Chondrocyte (in vitro differentiated cells): ENCODE results near the gene GALNT13. TPM values are rescaled to one million over a fixed set of nuclear protein-coding genes. Genes with fewer than 3 reads are reported as not detected.

Source experiments
- DNase-seq: peaks from one replicate; pipeline ENCODE4 v3.0.0; 2021; ENCODE audit warnings: mixed read lengths, low spot score
- H3K27ac Mint-ChIP-seq: one replicate; pipeline ENCODE4 v1.8.0; 2021; ENCODE audit warnings: mild to moderate bottlenecking, moderate library complexity, mixed read lengths; ENCODE audit not compliant: unreplicated experiment
- H3K27me3 Mint-ChIP-seq: 2 replicates; pipeline ENCODE4 v1.8.0; 2021; ENCODE audit warnings: low read depth, mixed read lengths
- H3K36me3 Mint-ChIP-seq: 2 replicates; pipeline ENCODE4 v1.8.0; 2021; ENCODE audit warnings: low read depth, mixed read lengths
- H3K4me1 Mint-ChIP-seq: 2 replicates; pipeline ENCODE4 v1.8.0; 2021; ENCODE audit warnings: low read depth, mild to moderate bottlenecking, mixed read lengths
- H3K4me3 Mint-ChIP-seq: one replicate; pipeline ENCODE4 v1.8.0; 2021; ENCODE audit warnings: mild to moderate bottlenecking, moderate library complexity, mixed read lengths; ENCODE audit not compliant: unreplicated experiment
- H3K9me3 Mint-ChIP-seq: 2 replicates; pipeline ENCODE4 v1.8.0; 2021; ENCODE audit warnings: low read depth, mixed read lengths
- total RNA-seq: library from RNA; stranded (reverse); gene quantifications from 3 replicates; pipeline ENCODE4 v1.2.1, GENCODE V29; 2021
- TF ChIP-seq, protein P1 (sequence below): fragments of 200-600 bp; sonication (generic); IDR thresholded peaks from 2 replicates; pipeline ENCODE4 v1.5.0; 2021; ENCODE audit warnings: antibody characterized with exemption, mild to moderate bottlenecking, moderate library complexity

The GALNT13 gene
- total RNA-seq, 1 donor from 2014 or later = not detected

DNA sequence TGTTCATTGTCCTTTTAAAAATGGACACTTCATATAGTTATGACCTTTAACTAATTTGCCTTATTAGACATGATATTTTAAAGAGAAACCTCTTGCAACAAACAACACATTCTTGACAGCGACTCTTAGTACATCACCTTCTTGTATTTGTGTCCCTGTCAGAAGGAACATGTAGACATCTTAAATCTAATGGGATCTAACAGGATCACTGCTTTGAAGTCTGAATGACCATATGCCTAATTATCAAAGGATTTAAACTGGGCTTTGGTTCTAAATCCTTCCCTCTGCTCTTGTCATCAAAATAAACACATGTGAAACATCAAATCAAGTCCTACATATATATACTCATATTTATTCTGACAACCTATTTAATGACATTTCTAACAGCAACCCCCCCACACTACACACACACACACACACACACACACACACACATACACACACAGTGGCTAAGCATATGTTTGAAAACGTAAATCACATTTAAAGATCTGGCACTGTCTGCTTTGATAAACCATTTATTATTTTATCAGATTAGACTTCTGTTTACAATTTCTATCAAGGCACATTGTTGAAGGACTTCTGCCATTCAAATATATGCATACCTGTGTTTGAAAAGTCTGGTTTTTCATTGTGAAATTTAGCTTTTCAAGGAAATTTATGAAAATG lies 4.2 kb downstream of the GALNT13 start:
- H3K4me1 Mint-ChIP-seq = peaks cover 9% of the 10 kb centered on the region
- TF ChIP-seq, protein P1, sequence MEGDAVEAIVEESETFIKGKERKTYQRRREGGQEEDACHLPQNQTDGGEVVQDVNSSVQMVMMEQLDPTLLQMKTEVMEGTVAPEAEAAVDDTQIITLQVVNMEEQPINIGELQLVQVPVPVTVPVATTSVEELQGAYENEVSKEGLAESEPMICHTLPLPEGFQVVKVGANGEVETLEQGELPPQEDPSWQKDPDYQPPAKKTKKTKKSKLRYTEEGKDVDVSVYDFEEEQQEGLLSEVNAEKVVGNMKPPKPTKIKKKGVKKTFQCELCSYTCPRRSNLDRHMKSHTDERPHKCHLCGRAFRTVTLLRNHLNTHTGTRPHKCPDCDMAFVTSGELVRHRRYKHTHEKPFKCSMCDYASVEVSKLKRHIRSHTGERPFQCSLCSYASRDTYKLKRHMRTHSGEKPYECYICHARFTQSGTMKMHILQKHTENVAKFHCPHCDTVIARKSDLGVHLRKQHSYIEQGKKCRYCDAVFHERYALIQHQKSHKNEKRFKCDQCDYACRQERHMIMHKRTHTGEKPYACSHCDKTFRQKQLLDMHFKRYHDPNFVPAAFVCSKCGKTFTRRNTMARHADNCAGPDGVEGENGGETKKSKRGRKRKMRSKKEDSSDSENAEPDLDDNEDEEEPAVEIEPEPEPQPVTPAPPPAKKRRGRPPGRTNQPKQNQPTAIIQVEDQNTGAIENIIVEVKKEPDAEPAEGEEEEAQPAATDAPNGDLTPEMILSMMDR = no peak
- H3K36me3 Mint-ChIP-seq = no peaks in the 10 kb centered on the region
- no peaks in the 10 kb centered on the region for H3K9me3 Mint-ChIP-seq
- peaks cover 37% of the 10 kb centered on the region for H3K27me3 Mint-ChIP-seq
- H3K27ac Mint-ChIP-seq = no peak overlapping the region
- DNase-seq = no peak
- no peak overlapping the region for H3K4me3 Mint-ChIP-seq

- TF ChIP-seq, protein P1 = no peak
- no peak overlapping the region for H3K4me3 Mint-ChIP-seq
- H3K9me3 Mint-ChIP-seq = no peaks in the 10 kb centered on the region
- no peak overlapping the region for H3K27ac Mint-ChIP-seq
- H3K4me1 Mint-ChIP-seq = no peaks in the 10 kb centered on the region
- H3K36me3 Mint-ChIP-seq = no peaks in the 10 kb centered on the region
- H3K27me3 Mint-ChIP-seq = peaks cover 12% of the 10 kb centered on the region
- DNase-seq = no peak
Observed at GRCh38 chr2:153880926-153881325, 9.2 kb downstream of the GALNT13 start.

GRCh38 chr2:153886833-153887232 lies 15.1 kb downstream of the GALNT13 start:
- Mint-ChIP-seq H3K9me3 (peaks cover 4% of the 10 kb centered on the region), H3K36me3 (no peaks in the 10 kb centered on the region), H3K27ac (no peak overlapping the region), H3K4me1 (no peaks in the 10 kb centered on the region), H3K4me3 (no peak overlapping the region), H3K27me3 (peaks cover 6% of the 10 kb centered on the region)
- TF ChIP-seq, protein P1 = no peak
- no peak for DNase-seq

DNA sequence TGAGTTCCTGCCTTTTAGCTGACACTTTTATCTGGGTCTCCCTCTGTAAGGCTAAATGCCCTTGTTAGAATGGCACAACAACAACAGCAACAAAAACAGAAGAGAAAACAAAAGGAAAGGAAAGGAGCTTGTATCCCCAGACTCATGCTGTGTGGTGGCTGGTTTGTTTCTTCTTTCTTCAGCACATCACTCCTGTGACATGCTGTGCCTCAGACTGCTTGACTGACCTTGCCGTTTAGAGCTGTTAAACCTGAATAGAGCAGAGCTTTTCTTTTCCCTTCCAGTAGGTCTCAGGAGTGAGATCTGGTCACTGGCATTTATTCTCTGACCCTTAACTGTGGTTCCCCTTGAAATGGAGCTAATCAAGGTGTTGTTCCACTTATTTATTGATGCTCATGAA lies 18.9 kb downstream of the GALNT13 start:
- no peak overlapping the region for H3K4me3 Mint-ChIP-seq
- no peaks in the 10 kb centered on the region for H3K36me3 Mint-ChIP-seq
- no peaks in the 10 kb centered on the region for H3K27me3 Mint-ChIP-seq
- no peaks in the 10 kb centered on the region for H3K4me1 Mint-ChIP-seq
- TF ChIP-seq, protein P1 = no peak
- peaks cover 4% of the 10 kb centered on the region for H3K9me3 Mint-ChIP-seq
- DNase-seq = no peak
- H3K27ac Mint-ChIP-seq = no peak overlapping the region

- TF ChIP-seq, protein P1 = no peak
- H3K4me3 Mint-ChIP-seq = no peak overlapping the region
- no peaks in the 10 kb centered on the region for H3K36me3 Mint-ChIP-seq
- DNase-seq = no peak
- H3K9me3 Mint-ChIP-seq = peaks cover 4% of the 10 kb centered on the region
- no peaks in the 10 kb centered on the region for H3K27me3 Mint-ChIP-seq
- no peaks in the 10 kb centered on the region for H3K4me1 Mint-ChIP-seq
- H3K27ac Mint-ChIP-seq = no peak overlapping the region
Observed at GRCh38 chr2:153891051-153891450, 19.3 kb downstream of the GALNT13 start.
